HG03139 (cell line): ENCODE results near the gene NHLRC3.
"Not testable (repeated sequence)": the region's sequence is repeated elsewhere in the genome, so short reads cannot be mapped to it uniquely, and the experiment has no call there.

Source experiments
- ATAC-seq: cut with Tn5 transposase; IDR thresholded peaks from one replicate; pipeline ENCODE4 v1.9.1; 2021; ENCODE audit not compliant: unreplicated experiment

NHLRC3 gene, protein sequence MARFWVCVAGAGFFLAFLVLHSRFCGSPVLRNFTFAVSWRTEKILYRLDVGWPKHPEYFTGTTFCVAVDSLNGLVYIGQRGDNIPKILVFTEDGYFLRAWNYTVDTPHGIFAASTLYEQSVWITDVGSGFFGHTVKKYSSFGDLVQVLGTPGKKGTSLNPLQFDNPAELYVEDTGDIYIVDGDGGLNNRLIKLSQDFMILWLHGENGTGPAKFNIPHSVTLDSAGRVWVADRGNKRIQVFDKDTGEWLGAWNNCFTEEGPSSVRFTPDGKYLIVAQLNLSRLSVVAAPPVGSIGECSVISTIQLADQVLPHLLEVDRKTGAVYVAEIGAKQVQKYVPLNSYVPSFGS

DNA sequence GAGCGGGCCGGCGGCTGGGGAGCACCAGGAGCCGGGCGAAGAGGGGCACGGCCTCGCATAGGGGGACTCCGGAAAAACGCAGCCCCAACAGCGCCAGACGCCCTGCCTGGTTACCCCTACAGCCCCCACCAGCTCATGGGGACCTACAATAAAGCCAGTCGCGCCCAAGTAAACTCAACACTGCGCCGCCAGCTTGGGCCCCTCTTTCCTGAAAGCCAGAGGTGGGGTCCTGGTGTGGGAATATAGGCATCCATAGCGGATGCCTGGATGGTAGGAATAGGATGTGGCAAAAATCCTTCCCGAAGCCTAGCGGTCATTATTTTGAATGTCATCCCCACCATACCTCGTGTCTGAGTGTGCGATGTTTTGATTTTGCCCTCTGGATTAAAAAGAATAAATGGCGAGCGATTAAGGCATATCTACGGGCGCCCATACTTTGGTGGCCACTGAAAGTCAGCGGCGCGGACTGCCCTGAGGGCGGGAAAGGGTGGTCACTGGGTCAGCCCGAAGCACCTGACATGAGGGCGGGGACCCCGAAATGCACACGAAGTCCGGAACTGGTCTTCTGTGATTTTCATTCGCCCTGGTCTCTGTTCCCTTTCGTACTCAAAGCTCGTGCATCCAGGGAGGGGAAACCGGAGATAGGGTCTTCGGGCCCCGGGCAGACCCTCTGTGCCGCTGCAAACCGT, at the start of gene NHLRC3, which contains the start of gene PROSER1:
Gene NHLRC3 (plus strand): TSS at position 577 of the 689 bp plus-strand sequence. CDS start 184 bp downstream, outside the sequence.
Gene PROSER1 (minus strand): TSS at position 210 of the 689 bp plus-strand sequence. CDS start 847 bp downstream, outside the sequence.
- ATAC-seq, result peak; percentile 73

DNA sequence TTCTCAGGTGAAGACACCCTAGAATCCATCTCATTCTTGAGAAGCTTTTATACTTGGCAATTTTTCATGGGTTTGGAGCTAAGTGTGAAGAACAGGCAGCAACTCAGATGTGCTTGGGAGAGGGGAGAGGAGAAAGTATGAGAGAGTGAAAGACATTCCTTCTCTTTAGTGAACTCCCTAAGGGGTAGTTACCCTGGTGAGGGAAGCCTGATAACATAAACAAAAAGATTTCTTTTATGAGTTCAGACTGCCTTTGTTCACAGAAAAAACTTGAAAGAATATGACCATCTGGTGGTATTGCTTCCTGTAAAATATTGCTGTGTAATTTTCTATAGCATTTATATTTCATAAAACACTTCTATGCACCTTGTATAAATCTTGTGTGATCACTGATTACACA, 47.6 kb upstream of the NHLRC3 start, which contains the start of gene STOML3:
Gene STOML3 (minus strand): TSS at position 139 of the 400 bp plus-strand sequence. CDS start 110 bp downstream, at position 29.
- no peak for ATAC-seq

DNA sequence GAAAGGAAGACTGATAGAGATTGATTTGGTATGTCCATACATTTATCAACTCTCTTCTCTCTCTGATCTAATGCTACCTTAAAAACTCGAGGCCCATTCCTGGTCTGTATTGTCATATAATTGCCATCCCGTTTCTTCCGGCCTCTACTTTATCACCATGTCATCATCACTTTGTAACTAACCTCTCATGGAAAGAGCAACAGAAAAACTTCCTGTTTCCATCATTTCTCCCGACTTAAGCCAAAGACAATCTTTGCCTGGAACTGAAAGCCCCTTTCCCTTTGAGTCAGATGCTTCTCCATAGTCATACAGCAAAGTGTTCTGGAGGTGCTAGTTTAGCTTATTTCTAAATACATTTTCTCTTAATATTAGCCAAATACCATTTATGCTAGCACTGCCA, 44.9 kb upstream of the NHLRC3 start:
- ATAC-seq, result no peak

GRCh38 chr13:38998739-38999138, 39.5 kb upstream of the NHLRC3 start:
- ATAC-seq, result no peak

DNA sequence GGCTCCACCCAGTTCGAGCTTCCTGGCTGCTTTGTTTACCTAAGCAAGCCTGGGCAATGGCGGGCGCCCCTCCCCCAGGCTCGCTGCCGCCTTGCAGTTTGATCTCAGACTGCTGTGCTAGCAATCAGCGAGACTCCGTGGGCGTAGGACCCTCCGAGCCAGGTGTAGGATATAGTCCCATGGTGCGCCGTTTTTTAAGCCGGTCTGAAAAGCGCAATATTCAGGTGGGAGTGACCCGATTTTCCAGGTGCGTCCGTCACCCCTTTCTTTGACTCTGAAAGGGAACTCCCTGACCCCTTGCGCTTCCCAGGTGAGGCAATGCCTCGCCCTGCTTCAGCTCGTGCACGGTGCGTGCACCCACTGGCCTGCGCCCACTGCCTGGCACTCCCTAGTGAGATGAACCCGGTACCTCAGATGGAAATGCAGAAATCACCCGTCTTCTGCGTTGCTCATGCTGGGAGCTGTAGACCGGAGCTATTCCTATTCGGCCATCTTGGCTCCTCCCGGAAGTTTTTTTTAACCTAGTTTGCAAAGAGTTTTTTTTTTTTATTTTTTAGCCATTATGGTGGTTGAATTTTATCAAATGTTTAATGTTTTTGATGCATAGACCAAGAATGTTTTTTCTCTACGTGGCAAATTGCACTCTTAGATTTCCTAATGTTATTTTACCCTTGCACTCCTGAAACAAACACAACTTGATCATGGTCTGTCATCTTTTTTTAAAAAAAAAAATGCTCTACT, 31.7 kb upstream of the NHLRC3 start:
- ATAC-seq, result not testable (repeated sequence)

DNA sequence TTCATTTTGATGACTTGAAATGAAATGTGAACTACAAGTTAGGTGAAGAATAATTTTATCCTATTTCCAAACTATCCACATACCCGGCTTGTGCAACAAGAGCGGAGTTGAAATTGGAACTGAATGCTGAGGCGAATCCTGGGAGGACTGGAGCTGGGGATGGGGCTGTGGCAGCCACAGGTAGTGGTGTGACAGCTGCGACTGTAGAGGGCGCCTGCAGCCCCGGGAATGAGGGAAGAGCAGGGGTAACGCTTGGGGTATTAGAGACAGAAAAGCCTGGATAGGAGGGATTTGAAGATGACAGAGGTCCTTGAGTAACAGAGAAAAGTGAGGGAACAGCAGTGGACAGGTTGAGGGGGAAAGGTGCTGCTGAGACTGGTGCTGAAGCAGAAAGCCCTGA, 25.6 kb upstream of the NHLRC3 start:
- no peak for ATAC-seq

DNA sequence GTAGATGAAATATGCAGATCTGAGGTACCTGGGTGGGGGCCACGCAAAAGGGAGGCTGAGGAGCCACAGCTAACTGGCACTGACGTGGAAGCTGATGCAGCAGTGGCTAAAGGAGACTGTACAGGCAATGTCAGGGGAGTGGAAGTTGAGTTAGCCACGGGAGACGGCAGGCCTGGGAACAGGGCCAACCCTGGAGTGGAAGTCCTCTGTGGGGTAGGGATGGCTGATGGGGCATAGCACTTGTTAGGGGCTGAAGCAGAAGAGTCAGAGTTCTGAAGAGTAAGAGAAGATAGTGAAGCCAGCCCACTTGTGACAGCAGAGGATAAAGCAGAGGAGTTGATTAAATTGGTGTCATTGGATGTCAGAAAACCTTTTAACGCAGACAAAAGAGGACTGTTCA, 24.8 kb upstream of the NHLRC3 start:
- no peak for ATAC-seq

GRCh38 chr13:39016087-39016486, 22.2 kb upstream of the NHLRC3 start:
- ATAC-seq, result peak; percentile 65

DNA sequence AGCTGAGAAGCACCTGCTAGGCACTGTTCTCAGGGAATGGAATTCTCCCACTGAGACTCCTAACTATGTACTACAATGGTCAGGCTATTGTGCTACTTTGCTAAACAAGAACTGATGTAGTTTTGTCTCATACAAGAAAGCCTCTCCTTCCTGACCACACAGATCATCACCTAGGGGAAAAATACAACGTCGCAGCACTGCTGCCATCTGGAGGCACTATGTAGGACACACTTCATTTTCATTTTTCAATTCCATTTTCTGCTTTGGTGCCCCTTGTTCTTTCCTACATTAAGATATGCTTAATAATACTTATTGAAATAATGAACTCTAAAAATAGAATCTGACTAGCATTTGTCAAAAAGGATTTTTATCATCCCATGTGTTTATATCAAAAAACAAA, 21.5 kb upstream of the NHLRC3 start:
- peak; percentile 78 for ATAC-seq

DNA sequence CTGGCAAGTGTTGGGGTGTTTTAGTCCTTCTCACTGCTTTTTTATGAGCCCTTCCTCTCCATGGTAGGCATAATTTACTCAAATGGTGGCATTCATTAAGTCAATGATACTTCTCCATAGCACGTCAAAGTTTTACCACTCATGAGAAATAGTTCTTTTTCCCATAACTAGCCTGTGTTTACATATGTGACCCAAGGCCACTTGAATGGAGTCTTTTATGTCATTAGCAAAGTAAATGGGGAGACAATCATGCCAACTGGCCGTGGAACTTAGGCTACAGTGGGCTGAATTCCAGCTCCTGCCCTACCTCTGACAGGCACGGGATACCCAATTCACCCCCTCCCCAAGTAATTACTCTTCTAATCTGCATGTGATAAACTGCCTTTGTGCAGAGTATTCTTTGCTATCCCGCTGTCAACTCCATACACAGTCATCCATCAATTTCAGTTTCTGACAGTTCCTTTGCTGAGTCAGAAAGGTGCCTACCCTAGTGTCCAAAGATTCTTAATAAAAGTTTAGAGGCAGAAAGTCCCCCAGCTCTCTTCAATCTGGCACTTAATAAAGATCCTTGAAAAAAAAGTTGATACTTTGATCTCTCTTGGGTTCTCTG, 17.3 kb upstream of the NHLRC3 start:
- no peak for ATAC-seq

GRCh38 chr13:39023316-39023715, 14.9 kb upstream of the NHLRC3 start:
- no peak for ATAC-seq

DNA sequence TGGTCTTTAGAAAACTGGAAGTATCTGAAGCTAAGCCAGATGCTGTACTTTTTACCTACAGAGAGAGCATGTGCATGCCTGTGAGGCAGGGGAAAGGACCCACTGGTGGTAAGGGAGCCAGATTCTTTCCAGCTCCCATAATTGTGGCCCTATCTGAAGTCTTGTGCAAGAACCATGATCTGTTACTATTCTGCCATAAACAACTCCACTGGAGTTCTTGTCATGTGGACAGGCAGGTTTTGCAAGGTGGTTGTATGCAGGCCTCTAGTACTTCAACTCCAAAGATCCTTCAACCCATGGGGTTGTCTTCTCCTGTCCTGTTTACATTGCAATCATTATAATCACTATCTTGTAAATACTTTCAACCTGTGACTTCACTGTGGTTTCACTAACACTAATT, 14.5 kb upstream of the NHLRC3 start:
- no peak for ATAC-seq

- no peak for ATAC-seq
Observed at GRCh38 chr13:39025433-39025839, 12.8 kb upstream of the NHLRC3 start.

DNA sequence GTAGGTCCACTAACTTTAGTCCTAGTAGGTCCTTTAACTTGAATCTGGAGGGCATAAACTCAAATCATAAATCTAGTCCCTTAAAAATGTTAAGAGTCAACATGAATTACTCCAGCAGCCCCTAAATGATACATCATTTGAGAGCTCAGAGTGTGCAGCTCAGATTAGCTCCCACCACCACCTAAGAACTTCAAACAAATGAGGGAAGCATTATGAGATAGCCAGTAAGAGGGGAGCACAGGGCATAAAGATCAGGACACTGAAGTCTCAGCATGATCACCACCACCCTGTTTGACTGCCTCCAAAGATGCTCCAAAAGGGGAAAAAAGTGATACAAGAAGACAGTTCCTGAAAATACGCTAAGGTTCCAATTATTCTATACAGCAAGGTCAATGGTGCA, 6.1 kb upstream of the NHLRC3 start:
- ATAC-seq, result no peak

DNA sequence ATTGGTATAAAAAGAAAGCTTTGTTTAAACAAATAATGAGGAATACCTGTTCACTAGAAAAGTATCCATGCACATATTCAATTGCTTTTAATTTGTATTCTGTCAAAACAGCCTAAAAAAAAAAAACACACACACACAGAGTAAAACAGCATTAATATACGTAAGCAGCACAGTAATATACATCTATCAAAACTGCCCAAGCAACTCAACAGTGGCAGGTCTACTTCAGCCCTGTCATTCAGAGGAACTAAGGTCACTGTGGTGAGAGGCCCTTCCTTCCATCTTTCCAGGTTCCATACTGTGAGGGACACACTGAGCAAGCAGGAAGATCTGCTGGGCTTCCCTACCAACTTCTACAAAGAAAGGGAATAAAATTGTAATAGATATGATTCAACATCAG, 4.2 kb upstream of the NHLRC3 start:
- ATAC-seq, result no peak

GRCh38 chr13:39035204-39035603, 3.1 kb upstream of the NHLRC3 start:
- no peak for ATAC-seq

- ATAC-seq, result no peak
Observed at GRCh38 chr13:39035799-39036198, 2.5 kb upstream of the NHLRC3 start.

DNA sequence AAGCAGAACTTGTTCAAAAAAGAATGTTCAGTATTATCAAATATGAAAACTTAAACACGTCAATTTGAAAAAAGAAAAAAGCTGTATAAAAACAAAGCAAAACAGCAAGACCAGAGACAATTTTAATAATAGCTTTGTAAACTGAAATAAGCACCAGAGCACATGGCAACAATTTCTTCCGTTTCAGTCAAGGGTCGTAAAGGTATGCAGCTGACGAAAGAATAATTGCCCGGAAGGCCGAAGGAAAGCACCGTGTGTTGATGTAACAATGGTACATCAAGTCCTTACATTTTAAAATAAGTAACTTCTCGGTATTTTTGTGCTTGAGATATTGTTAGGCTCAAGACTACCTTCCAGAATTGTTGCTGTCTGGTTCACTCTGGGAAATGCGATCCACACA, 2.0 kb upstream of the NHLRC3 start:
- ATAC-seq, result no peak

DNA sequence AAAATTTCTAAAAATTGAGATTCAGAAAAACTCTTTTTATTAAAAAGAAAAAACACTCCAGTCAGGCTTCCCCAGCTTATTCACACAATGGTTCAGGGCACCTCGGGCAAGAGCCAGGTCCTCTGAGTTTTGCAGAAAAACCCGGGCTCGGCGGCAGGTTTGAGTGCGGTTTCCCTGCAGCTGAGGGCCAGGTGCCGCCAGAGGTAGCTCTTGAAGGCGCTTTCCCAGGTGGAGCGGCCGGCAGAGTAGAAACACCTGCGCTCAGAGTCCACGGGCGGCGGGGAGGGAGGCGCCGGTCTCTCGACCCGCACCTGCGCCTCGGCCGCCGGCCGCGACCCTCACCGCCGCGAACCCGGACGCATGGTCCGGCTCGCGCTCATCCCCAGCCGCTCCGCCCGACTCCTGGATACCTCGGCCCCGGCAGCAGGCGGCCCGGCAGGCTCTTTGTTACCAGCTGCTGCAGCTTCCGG, 811 bp upstream of the NHLRC3 start:
- peak; percentile 21 for ATAC-seq

- peak; percentile 31 for ATAC-seq
Observed at GRCh38 chr13:39038569-39039030, 344 bp downstream of the NHLRC3 start.

DNA sequence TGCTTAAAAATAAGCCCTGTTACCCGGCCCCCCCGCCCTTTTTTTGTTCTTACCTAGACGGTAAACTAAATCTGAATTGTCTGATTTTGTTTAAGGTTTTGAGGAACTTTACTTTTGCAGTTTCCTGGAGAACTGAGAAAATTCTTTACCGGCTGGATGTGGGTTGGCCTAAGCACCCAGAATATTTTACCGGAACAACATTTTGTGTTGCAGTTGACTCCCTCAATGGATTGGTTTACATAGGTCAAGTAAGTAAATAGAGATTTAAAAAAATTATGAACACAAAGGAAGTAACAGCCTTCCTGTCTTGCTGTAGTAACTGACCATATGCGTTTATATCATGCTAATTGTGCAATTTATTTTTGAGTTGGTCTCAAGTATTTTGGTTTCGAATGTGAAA, 785 bp downstream of the NHLRC3 start:
- no peak for ATAC-seq
